SK-MEL-5 (cell line): Measurements from ENCODE around the gene WDR46. TPM values are rescaled to one million over a fixed set of nuclear protein-coding genes. Genes with fewer than 3 reads are reported as not detected.
"Not testable (repeated sequence)": the region's sequence is repeated elsewhere in the genome, so short reads cannot be mapped to it uniquely, and the experiment has no call there.

Experiments
- DNase-seq: peaks from one replicate; pipeline ENCODE4 v3.0.0-alpha.2; 2016; ENCODE audit warnings: low read depth, low spot score
- in situ Hi-C: cut with HindIII; loops from 2 replicates; pipeline ENCODE4 v1.10.0; 2016; ENCODE audit warnings: low sequenced_read_pairs, high pct_unique_total_duplicates, low pct_unique_long_range_greater_than_20kb
- total RNA-seq: library from RNA; depleted of rRNA; stranded (reverse); fragments of >200 nt; shearing (Covaris generic); gene quantifications from 2 replicates; pipeline ENCODE4 v1.2.3, GENCODE V29; 2014

WDR46 gene
- total RNA-seq, 1 experiment from 2014 or later, result 93.6 TPM

DNA sequence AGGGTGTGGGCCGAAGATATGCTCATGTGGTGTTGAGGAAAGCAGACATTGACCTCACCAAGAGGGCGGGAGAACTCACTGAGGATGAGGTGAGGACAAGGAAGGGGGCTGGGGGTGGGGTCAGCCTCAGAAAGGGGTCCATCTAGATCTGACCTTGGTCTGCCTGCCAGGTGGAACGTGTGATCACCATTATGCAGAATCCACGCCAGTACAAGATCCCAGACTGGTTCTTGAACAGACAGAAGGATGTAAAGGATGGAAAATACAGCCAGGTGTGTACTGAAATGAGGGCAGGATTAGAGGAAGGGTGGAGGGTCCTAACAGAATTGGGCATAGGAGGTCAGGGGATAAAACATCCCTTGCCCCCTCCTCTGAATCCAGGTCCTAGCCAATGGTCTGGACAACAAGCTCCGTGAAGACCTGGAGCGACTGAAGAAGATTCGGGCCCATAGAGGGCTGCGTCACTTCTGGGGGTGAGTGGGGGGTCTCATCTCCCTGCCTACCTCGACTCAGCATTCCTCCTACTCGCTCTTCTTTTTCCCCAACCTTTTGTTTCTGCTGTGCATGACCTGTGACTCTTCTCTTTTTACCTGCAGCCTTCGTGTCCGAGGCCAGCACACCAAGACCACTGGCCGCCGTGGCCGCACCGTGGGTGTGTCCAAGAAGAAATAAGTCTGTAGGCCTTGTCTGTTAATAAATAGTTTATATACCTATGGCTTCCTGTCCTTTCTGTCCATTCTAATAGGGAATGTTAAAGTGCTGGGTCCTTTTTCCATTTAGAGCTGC lies 13.1 kb downstream of the WDR46 start:
- in situ Hi-C loops, DNase-seq: not testable (repeated sequence)

DNA sequence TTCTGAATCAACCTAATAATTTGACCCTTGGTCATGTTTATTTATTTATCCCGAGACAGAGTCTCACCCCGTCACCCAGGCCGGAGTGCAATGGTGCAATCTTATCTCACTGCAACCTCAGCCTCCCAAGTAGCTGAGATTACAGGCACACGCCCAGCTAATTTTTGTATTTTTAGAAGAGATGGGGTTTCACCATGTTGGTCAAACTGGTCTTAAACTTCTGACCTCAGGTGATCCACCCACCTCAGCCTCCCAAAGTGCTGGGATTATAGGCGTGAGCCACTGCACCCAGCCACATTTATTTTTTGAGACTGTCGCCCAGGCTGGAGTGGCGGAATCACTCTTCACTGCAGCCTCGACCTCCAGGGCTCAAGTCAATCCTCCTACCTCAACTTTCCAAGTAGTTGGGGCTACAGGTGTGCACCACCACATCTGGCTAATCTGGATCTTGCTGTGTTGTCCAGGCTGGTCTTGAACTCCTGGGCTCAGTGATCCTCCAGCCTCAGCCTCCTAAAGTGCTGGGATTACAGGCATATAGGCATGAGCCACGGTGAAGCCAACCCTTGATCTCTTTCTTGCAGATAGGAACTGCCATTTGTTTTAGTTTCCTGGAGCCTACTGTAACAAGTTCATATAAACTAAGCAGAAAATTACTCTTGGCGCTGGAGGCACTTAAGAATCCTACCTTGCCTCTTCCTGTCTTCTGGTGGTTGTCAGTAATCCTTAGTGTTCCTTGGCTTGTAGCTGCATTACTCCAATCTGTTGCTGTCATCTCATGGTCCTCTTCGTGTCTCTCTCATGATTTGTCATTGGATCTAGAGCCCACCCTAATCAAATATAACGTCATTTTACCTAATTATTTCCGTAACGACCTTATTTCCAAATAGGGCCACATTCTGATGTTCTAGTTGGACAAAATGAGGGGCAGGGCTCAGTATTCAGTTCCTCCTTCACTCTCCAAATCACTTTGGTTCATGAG lies 14.8 kb downstream of the WDR46 start:
- no peak for DNase-seq
- in situ Hi-C loops, result no loop called here

DNA sequence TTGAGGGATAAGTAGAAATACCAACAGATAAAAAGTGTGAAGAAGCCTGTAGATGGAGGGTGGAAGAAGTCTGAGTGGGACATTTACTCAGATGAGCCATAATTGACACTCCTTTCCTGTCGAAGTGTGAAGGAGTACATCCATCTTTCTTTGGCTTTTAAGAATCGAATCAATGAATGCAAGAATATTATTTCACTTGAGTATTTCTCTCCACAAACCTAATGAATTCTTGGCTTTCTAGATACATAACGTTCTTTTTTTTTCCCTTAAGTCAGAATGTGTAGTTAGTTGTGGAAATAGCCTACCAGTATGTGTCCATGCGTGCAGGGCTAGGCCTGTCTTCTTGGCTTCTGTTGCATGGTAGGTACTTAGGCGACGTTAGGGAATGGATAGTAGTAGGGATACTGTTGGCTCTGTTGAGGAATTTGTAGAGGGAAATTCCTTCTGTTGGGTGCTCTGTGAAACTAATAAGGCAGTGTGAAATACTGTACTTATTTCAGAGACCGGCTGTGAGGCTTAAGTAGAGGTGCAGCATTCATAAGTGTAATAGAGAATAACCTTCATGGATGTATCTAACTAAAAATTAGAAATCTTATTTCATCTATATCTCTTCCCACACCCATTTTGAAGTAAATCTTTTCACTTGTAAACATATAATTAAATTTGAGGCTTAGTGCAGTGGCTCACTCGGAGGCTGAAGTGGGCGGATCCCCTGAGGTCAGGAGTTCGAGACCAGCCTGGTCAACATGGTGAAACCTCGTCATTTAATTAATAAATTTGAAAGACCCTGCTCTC lies 15.7 kb downstream of the WDR46 start:
- in situ Hi-C loops, result no loop called here
- DNase-seq, result no peak

DNA sequence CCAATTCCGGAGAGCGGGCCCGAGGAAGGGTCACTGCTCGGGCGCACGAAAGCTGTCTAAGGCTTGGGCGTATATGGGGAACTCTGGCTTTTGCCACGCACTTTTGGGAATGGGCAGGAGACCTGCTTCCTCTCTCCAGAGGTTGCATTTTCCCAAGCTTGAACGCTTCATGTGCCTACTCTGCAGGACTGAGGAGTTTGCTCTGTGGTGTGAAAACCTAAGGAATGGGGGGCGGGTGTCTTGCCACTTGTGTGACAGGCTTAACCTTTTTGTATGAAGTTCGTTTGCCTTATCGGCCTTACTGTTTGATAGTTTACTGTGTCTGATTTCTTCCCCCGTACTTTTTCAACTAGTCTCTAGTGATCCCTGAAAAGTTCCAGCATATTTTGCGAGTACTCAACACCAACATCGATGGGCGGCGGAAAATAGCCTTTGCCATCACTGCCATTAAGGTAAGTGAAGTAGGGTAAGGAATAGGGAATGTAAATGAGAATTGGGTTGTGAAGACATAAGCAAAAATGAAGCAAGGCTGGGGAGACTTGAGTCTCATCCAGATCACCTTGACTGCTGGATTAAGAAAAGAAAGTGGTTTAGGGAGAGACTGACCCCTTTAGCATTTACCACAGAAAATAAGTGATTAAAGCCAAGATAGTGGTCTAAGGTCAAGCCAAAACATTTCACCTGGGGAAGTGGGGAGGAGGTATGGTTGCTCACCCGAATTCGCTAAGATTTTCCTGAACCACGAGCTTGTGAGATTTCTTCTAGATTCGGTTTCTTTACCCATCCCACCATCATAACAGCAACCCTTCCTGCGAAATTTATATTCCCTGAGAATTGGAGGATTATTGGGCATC lies 16.5 kb downstream of the WDR46 start:
- no peak for DNase-seq
- in situ Hi-C loops, result no loop called here

DNA sequence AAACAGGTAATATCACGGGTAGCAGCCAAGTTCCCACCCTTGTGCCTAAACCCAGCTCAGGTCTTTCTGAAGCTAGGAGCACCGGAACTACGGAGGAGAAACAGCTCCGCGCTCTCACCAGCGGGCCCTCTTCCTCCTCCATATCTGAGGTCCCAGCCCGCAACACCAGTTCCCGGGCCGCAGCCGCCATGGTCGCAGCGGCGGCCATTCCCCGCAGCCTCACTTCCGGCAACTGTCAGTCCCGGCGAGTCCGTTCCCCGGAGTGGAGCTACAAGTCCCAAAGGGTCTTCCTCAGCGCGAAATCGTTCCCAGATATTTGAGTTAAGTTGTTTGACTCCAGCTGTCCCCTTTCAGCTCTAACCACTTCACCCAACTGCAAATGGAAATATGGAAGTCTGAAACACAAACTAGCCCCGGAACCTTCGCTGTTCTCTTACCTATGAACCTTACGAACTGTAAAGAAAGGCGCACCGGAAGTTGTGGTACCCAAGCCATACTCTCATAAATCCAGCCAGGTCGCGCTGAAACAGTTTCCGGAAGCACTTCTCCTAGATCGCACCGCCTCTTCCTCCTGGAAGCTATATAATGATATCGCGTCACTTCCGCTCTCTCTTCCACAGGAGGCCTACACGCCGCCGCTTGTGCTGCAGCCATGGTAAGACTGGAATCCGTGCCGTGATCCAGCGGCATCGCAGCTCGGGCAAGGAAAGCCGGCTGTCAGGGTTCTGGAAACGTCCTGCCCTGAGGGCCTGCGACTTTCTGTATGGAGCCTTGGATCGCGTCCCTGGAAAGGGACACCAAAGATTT lies 17.4 kb downstream of the WDR46 start, which contains the start of the genes RPS18 and VPS52:
RPS18 (plus strand) TSS at position 608 of the 807 bp plus-strand sequence; CDS start at position 653, 45 bp downstream.
VPS52 (minus strand) TSS at position 409 of the 807 bp plus-strand sequence; CDS start at position 208, 201 bp downstream.
- DNase-seq, result peak; percentile 99
- in situ Hi-C loops, result no loop called here

DNA sequence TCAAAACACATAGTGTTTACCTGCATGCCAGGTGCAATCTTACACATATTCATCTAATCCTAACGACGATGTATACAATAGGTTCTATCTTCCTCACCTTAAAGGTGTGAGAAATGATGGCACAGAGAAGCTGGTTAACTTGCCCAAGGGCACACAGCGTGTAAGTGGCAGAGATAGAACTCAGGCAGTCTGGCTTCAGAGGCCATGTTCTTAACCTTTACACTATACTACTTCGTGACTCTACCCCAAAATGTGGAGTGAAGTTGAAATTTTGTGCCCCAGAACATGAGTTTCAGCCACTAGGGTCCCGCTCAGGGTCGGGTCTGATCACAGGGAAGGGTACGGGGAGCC lies 17.9 kb downstream of the WDR46 start:
- DNase-seq, result peak; percentile 27
- in situ Hi-C loops, result no loop called here

DNA sequence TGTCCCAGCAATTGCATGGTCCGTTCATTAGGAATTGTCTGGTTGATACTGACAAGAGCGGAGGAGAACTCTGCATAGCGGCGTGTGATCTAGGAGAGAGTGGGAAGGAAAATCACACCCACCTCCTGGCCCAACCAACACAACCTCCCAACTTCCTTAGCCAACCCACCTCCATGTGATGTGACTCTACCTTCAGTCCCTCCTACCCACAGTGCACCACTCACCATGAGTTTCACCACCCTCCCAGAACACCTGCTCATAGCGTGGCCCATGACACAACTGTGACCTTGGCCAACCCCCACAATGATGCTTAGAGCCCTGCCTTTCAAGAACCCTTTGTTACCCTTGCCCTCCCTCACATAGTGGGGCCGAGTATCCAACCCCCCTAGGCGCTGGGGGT lies 25.0 kb downstream of the WDR46 start:
- no peak for DNase-seq
- in situ Hi-C loops, result no loop called here

DNA sequence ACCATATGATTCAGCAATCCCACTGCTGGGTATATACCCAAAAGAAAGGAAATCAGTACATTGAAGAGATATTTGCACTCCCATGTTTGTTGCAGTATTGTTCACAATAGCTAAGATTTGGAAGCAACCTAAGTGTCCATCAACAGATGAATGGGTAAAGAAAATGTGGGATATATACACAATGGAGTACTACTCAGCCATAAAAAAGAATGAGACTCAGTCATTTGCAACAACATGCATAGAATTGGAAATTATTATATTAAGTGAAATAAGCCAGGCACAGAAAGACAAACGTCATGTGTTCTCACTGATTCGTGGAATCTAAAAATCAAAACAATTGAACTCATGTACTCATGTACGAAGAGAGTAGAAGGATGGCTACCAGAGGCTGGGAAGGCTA lies 26.5 kb downstream of the WDR46 start:
- in situ Hi-C loops, DNase-seq: not testable (repeated sequence)

DNA sequence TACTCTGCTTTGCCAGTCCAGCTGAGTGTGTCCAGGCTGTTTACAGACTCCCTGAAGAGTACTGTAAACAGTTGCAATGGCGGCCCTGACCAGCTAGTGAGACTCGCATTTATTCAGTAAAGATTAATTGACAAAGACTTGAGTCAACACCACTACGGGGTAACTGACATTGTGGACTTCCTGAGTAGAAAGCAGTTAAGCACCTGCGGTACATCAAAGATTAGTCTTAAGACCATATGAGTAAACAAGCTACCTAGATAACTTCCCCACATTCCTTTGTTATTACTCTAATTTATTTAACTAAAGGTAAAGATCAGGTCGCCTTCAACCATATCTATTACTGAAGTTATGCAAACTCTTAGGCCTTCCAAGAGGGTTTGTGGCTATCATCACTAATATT lies 30.0 kb downstream of the WDR46 start:
- in situ Hi-C loops, result no loop called here
- no peak for DNase-seq

DNA sequence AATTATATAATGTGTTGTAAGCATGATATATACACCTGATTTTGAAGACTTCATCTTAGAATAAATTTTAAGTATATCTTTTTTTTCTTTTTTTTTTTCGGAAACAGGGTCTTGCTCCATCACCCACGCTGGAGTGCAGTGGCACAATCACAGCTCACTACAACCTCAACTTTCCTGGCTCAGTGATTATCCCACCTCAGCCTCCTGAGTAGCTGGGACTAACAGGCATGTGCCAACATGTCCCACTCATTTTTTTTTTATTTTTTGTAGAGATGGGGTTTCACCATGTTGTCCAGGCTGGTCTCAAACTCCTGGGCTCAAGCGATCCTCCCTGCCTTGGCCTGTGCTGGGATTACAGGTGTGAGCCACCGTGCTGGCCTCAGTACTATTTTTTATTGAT lies 34.4 kb downstream of the WDR46 start:
- DNase-seq, result no peak
- in situ Hi-C loops, result no loop called here

DNA sequence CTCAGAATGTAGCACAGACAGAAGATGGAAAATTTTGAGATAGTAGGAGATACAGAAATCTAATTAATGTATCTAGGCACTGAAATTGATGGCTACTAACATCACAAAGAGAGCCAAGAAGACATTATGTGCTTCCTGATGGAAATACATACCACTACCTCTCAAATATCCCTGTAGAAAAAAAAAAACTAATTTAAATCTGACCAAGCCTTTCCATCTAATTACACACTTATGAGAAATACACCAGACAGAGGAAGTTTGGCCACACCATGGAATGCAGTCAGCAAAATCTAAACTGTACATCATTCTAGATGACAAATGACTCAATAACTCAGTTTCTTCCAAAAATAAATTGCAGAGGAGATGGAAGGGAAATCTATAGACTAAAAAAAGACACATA lies 36.3 kb downstream of the WDR46 start:
- no peak for DNase-seq
- in situ Hi-C loops, result no loop called here

DNA sequence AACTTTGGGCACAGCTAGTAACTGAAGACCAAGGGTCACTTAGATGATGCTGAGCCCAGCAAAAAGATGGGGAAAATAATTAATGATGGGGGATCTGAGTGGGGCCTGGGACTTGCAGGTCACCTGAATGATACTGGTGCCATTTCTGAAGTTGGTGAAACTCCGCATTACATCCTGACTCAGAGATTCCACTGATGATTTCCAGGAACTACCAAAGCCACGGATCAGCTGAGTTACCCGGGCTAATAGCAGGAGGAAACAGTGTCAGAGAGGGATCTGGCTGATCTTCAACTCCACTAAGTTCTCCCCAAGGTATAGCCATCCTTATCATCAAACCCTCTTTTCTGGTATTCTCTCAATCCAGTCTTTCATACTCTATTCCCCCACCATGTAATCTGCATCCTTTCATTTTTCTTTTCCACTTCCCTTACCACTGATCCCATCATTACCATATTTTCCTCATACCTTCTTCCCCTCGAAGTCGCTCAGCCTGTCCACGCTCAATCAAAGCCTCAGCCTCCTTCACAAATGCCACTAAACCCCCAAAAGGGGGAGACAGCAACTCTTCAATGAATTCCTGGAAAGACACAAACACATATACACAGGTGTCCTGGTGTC lies 37.5 kb downstream of the WDR46 start:
- DNase-seq, result no peak
- in situ Hi-C loops, result no loop called here

DNA sequence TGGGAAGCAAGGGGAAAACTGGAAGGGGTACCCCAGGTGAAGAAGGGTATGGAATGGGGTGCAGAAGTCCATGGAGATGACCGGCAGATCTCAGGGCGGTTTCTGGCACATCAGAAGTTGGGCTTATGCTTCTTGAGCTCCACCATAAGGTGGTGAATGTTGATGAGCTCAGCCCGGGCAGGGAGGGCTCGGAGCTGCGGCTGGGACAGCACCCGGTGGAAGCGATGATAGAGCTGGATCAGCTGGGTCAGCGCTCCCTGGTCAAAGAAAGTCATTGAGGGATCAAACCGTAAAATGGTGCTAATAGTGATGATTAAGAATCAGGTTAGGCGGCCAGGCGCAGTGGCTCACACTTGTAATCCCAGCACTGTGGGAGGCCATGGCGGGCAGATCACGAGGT lies 38.3 kb downstream of the WDR46 start:
- DNase-seq, result no peak
- in situ Hi-C loops, result no loop called here

DNA sequence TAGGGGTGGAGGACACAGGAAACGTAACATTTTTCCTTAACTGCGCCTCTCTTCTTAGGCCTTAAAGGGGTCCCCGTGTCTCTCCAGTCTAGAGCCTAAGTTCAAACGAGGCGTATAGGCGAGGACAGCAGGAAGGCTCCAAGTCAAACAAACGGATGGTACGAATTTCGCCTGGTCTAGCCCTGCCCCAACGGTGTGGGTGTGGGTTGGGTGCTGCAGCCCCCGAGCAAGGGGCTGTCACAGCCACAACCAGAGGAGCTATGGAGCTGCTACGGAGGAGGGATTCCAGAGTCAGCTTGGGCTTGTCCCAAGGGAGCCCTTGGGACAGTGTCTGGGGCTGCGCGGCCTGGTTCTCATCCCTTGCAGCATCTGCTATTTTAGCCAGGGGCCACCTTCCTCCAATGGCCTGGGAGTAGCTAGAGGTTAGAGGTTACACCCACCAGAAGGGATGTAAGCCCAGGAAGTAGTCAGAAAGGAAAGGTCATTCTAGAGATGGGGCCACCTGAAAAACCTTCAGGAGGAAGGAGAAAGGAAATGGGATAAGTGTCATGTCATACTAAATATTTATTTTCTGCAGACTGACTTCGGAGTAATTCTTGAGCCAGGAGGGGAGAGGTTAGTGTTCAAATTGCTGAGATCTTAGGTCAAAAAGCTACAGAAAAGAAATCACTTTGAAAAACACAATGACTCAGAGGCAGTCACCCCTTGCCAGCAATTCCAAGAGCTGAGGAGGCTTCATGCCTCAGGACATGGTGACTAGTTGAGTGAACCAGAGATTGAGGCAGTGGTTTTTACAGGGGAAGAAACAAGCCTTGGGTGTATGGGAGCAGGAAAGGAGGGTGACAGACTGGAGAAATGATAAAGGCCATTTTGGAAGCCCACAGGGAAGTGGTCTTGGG lies 39.1 kb downstream of the WDR46 start:
- DNase-seq, result no peak

More for the DNA sequence above, 39.1 kb downstream of the WDR46 start:
- in situ Hi-C loops, result no loop called here
